Measurements from ENCODE around the gene ARL14EP.

- TF ChIP-seq POLR2AphosphoS5 (IDR thresholded peaks at IDR 0.05; ENCODE audit: low read depth, low read length) (no peak), TAF1 (IDR thresholded peaks at IDR 0.05; ENCODE audit: low read depth, low read length) (no peak), POLR2A (IDR thresholded peaks at IDR 0.05; ENCODE audit: low read depth, low read length) (no peak), POU2F2 (IDR thresholded peaks at IDR 0.05; ENCODE audit: low read depth, low read length) (no peak), PAX5 (IDR thresholded peaks at IDR 0.05; ENCODE audit: insufficient read depth, low read length, severe bottlenecking) (no peak)
Observed at GRCh38 chr11:30279796-30280195, 43.1 kb upstream of the ARL14EP start.

Data from GM12891 (cell line).